ENCODE results near the gene TMEM209.

GRCh38 chr7:130154501-130155317 is 50.5 kb downstream of the TMEM209 start:
- TF ChIP-seq CREB1 (CRISPR knock-in tag; IDR thresholded peaks at IDR 0.05), result no peak
- peak; percentile 82 for TF ChIP-seq CTCF (IDR thresholded peaks at IDR 0.05)
- TF ChIP-seq FOXJ3 (CRISPR knock-in tag; IDR thresholded peaks at IDR 0.05; ENCODE audit: borderline replicate concordance), result no peak
- TF ChIP-seq E2F4 (CRISPR knock-in tag; IDR thresholded peaks at IDR 0.05; ENCODE audit: borderline replicate concordance, low read depth), result no peak
- TF ChIP-seq ATF2 (CRISPR knock-in tag; IDR thresholded peaks at IDR 0.05; ENCODE audit: borderline replicate concordance, low read depth), result no peak
- TF ChIP-seq ESRRA (CRISPR knock-in tag; IDR thresholded peaks at IDR 0.05; ENCODE audit: borderline replicate concordance), result no peak
- no peak for TF ChIP-seq JUN (CRISPR knock-in tag; IDR thresholded peaks at IDR 0.05)
